ENCODE data around the gene YPEL2.

DNA sequence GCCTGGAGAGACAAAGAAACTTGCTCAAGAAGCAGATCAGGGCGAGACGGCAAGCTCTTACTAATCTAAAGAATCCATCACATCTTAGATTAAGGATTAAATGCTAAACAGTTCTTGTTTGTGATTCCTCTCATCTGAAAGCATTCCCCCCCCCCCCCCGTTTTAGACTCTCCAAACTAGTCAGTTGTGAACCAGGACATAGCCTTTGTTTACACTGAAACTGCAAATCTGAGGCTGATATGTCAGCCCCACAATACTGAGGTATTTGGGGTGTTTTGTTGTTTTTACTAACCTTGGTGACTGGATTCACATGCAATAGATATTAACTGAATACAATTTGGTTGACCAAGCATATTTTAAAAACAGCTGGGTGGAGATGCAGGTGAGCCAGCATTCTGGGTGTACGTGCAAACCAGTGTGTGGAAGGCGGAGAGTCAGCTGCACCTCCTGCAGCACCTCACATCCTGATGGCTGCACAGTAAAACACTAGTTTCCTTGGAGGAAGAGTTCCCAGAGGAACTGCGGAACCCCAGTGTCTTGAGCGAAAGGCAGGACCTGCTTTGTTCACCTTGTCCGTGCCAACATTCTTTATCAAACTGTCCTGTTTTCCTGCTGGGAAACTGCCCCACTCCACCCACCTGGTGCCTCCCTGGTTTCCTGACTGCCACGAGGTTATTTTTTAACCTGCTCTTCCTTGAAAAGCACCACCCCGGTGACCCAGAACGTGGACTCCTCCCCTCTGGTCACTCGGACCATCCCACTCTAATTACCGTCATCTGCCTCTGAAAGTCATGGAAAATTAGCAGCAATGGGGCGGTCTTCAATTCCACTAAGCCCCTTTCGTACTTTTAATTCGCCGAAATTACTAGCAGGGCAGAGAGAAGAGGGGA, 1.2 kb upstream of the YPEL2 start:
- no peak for TF ChIP-seq POLR2A (IDR thresholded peaks at IDR 0.05)
- TF ChIP-seq, protein P1, sequence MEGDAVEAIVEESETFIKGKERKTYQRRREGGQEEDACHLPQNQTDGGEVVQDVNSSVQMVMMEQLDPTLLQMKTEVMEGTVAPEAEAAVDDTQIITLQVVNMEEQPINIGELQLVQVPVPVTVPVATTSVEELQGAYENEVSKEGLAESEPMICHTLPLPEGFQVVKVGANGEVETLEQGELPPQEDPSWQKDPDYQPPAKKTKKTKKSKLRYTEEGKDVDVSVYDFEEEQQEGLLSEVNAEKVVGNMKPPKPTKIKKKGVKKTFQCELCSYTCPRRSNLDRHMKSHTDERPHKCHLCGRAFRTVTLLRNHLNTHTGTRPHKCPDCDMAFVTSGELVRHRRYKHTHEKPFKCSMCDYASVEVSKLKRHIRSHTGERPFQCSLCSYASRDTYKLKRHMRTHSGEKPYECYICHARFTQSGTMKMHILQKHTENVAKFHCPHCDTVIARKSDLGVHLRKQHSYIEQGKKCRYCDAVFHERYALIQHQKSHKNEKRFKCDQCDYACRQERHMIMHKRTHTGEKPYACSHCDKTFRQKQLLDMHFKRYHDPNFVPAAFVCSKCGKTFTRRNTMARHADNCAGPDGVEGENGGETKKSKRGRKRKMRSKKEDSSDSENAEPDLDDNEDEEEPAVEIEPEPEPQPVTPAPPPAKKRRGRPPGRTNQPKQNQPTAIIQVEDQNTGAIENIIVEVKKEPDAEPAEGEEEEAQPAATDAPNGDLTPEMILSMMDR (IDR thresholded peaks at IDR 0.05) = no peak
